WERI-Rb-1 (cell line): ENCODE results near the gene NCOA7.

Source experiments
- DNase-seq: peaks from one replicate; pipeline ENCODE4 v3.0.0-alpha.2; 2020
- H3K27ac ChIP-seq: fragments of 250-450 bp; sonication (Bioruptor Pico); 2 replicates; pipeline ENCODE4 v1.5.1; 2020; ENCODE audit warnings: mild to moderate bottlenecking, moderate library complexity
- H3K27me3 ChIP-seq: fragments of 250-450 bp; sonication (Bioruptor Pico); 2 replicates; pipeline ENCODE4 v1.5.1; 2021; ENCODE audit warnings: mild to moderate bottlenecking, low read depth, moderate library complexity; ENCODE audit not compliant: insufficient read depth, severe bottlenecking
- H3K36me3 ChIP-seq: fragments of 250-450 bp; sonication (Bioruptor Pico); 2 replicates; pipeline ENCODE4 v1.5.1; 2020; ENCODE audit warnings: mild to moderate bottlenecking, moderate library complexity
- H3K4me3 ChIP-seq: 2 replicates; pipeline ENCODE4 v1.5.1; 2011; ENCODE audit warnings: low read depth, mild to moderate bottlenecking, control low read depth, low read length
- H3K9me3 ChIP-seq: fragments of 250-450 bp; sonication (Bioruptor Pico); 2 replicates; pipeline ENCODE4 v1.5.1; 2021; ENCODE audit warnings: mild to moderate bottlenecking, moderate library complexity; ENCODE audit not compliant: severe bottlenecking
- CTCF ChIP-seq: IDR thresholded peaks from 2 replicates; pipeline ENCODE4 v1.5.1; 2011; ENCODE audit warnings: low read depth, mild to moderate bottlenecking, control low read depth, inconsistent platforms, low read length

Gene NCOA7

DNA sequence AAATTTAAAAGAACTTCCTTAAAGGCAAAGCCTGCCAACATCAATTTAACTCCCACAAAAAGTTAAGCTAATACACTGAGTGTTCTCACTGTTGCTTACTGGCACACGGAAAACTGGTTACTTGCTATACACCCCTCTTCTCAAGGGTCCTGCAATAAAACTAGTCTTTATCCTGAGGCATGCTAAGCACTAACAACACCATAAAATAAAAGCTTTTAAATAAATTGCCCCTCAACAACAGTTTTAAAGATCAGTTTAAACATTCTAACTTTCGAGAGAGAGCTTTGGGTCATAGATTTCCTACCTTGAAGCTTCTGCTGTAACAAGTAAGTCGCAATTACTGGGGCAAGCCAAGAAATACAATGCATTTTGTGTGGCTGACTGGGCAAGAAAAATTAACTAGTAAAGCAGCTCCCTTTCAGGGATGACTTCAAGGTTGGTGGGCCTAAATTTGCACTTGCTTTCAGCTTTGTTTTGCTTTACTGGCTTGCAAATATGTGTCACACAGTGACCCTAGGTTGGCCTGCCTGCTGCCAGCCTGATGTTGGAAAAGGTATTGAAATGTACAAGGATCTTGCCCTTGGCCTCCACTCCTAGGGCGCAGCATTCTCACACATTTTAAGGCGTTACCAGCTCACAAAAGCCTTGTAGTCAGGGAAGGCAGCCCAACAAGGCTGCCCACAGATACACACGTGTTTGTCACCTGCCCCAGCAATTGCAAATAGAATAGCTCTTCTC lies 45.3 kb upstream of the NCOA7 start:
- Histone ChIP-seq H3K36me3 (no peaks in the 10 kb centered on the region), H3K27me3 (peaks cover 21% of the 10 kb centered on the region), H3K9me3 (no peaks in the 10 kb centered on the region), H3K4me3 (no peak overlapping the region), H3K27ac (no peak overlapping the region)
- DNase-seq, result no peak
- TF ChIP-seq CTCF, result no peak

DNA sequence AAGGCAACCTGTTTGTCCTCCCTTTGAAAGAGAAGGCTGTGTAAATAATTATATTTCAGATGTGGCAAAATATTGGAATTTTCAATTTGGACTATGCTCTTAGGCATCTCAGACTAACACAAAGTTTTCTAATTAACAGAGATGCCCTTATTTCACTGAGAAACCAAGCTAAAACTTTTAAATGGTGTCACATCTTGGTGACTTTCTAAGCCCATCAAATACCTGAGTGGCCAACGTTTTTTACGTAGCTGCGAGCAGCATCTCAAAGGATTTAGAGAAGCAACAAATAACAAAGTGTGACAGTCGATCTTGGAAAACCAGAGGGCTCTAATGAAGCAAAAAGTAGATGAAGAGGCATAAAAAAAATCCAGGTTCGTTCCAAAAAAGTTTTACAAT lies 44.7 kb upstream of the NCOA7 start:
- Histone ChIP-seq H3K9me3 (no peaks in the 10 kb centered on the region), H3K36me3 (no peaks in the 10 kb centered on the region), H3K4me3 (no peak overlapping the region), H3K27ac (no peak overlapping the region), H3K27me3 (peaks cover 21% of the 10 kb centered on the region)
- no peak for DNase-seq
- no peak for TF ChIP-seq CTCF

DNA sequence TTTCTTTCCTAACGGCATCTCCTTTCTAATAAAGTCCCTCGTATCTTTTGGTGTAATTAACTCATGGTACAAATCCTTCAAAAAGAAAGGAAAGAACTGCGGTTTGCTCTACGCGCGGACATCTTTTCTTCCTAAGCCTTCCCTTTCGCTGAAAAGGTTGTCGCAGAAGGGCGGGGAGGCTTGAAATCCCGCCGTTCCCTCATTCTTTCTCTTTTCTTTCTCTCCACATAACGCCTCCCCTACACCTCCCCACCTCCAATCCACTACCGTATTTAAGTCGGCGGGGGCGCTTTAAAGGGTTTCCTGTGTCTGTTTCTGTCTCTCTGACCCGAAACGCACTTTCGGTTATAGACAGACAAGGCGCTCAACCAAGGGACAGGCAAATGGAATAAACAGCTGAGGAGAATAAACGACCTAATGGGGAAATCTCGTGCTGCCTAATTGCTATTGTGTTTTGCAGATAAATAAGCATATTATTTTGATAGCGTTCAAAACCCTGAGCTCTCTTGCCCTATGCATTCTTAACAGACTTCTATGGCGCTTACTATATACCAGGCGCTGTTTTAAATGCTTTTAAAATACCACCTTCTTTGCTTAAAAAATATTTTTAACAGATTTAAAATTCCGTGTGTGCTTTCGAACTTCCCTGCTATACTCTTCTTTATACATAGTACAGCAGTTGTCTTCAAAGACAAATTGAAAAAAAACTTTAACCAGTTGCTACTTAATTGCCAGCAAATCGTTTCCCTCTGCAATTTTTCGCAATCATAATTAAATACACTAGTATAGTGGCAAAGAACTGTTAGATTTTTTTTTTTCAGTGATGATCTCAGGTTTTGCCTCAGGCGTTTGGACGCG lies 43.8 kb upstream of the NCOA7 start:
- no peak for TF ChIP-seq CTCF
- H3K27me3 ChIP-seq, result peaks cover 21% of the 10 kb centered on the region
- DNase-seq, result peak; percentile 42
- H3K4me3 ChIP-seq, result peak overlapping the region; percentile 52
- no peaks in the 10 kb centered on the region for H3K36me3 ChIP-seq
- no peak overlapping the region for H3K27ac ChIP-seq
- no peaks in the 10 kb centered on the region for H3K9me3 ChIP-seq

DNA sequence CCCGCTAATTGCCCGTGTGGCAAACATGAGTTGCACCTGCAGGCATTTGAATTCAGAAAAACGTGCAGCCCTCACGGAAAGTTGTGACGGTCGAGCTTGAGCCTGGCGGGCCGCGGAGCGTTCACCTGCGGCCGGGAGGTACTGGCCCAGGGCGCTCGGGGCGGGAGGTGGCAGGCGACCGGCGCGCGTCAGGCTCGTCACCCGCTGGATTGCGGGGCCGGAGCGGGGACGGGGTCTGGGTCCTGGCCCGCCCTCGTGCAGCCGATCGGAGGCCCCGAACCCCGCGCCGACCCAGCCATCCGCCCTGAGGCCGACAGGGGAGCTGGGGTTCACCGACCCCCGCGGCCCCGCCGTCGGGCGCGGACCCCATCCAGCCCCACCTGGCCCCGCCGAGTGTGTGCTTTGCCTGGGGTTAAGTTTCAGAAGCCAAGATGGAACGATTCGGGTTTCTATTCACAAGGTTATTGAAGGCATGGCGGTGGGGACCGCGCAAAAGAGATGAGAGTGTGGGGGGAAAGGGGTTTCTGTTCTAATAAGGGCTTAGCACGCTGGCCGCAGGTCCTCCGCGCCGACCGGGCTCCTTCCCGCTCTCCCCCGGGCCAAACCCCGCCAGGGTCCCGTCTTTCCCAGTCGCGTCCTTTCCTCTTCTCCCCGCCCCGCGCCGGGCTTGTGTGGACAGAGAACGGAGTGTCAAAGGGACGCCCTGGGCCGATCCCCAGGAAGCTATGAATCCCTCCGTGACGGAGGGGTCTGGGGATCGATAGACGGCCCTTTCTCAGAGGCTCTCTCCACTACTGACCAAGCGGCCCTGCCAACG lies 43.0 kb upstream of the NCOA7 start:
- no peak for TF ChIP-seq CTCF
- Histone ChIP-seq H3K9me3 (no peaks in the 10 kb centered on the region), H3K27ac (no peak overlapping the region), H3K36me3 (no peaks in the 10 kb centered on the region), H3K4me3 (peak overlapping the region; percentile 52), H3K27me3 (peaks cover 21% of the 10 kb centered on the region)
- peak; percentile 43 for DNase-seq

DNA sequence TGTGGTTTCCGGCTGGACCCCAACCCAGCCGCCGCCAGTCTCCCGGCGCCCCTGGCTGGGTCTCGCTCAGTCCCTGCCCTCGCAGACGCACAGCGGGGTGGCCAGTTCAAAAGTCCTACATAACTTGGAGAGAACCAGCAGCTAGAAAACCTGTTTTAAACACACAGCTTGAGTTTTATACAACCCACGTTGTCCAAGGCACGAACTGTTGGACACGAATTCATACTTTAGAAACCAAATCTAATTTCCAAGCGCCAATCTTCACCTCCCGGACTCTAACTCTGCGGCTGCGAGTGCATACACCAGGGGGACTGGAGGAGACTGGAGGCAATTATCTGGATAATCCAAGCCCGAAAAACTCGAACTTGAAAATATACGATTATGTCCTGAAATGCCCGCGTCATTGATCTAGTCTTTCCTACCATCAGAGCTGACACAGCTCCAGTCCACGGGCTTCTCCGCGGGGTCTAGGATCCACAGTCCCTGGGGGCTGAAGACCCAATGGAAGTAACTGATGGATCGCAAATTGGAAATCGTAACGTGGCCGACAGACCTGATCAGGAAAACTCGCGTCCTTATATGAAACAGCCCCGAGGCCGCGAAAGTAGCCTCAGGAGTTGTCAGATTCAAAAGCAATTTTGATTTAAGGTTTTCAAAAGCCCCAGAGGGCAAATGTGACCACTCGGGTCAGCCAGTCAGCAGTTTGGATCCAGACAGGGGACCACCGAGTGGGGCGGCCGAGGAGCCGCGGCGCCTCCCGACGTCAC lies 42.2 kb upstream of the NCOA7 start:
- DNase-seq, result no peak
- H3K27ac ChIP-seq, result no peak overlapping the region
- H3K36me3 ChIP-seq, result no peaks in the 10 kb centered on the region
- peak overlapping the region; percentile 52 for H3K4me3 ChIP-seq
- H3K9me3 ChIP-seq, result no peaks in the 10 kb centered on the region
- peaks cover 21% of the 10 kb centered on the region for H3K27me3 ChIP-seq
- TF ChIP-seq CTCF, result no peak
